Astrocyte of the spinal cord (primary cell): ENCODE measurements around the gene NPAS3.

ENCODE experiments used
- DNase-seq: peaks from one replicate; pipeline ENCODE4 v3.0.0; 2011; ENCODE audit warnings: low read depth, low spot score
- H3K4me3 ChIP-seq: 2 replicates; pipeline ENCODE4 v1.5.1; 2011; ENCODE audit warnings: low read depth, mild to moderate bottlenecking, low read length, moderate library complexity
- in situ Hi-C: cut with HindIII; loops from 2 replicates; pipeline ENCODE4 v1.10.0; 2017; ENCODE audit warnings: low sequenced_read_pairs
- TF ChIP-seq, protein P1 (sequence below): IDR thresholded peaks from 2 replicates; pipeline ENCODE4 v1.5.1; 2012; ENCODE audit warnings: low read depth, mild to moderate bottlenecking, low read length, inconsistent platforms

The NPAS3 gene

DNA sequence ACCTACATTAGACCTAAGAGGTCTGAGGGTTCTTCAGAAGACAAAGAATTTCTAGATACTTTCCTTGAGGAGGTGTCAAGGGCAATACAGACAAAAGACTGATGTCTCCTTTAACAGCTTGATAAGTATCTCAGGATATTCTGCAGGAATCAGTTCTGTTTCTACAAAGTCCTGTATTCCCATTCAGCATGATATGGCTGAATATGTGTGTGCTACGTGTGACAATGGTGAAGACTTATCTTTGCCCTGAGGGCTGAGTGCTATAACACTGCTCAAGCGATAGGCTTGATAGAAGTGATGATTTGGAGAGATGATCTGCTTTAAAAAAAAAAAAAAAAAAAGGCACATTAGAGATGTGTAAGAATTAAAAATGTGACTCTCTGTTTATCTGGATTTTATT, 582.5 kb downstream of the NPAS3 start:
- in situ Hi-C loops, result no loop called here
- no peak for DNase-seq

DNA sequence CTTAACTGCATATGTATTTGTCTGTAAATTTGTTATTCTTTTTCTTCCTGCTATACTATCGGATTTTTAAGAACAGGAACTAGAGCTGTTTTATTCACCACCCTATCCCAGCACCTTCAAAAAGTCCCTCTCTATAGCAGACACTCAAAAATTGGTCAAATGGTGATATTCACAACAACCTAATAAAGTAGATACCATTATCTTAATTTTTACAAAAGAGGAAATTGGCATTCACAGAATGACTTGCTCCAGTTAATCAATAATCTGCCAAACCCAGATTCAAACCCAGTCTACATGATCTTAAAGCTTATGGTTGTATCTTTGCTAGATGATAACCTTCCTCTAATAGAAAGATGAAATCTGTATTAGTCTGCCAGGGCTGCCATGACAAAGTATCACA, 585.6 kb downstream of the NPAS3 start:
- no peak overlapping the region for H3K4me3 ChIP-seq
- TF ChIP-seq, protein P1, sequence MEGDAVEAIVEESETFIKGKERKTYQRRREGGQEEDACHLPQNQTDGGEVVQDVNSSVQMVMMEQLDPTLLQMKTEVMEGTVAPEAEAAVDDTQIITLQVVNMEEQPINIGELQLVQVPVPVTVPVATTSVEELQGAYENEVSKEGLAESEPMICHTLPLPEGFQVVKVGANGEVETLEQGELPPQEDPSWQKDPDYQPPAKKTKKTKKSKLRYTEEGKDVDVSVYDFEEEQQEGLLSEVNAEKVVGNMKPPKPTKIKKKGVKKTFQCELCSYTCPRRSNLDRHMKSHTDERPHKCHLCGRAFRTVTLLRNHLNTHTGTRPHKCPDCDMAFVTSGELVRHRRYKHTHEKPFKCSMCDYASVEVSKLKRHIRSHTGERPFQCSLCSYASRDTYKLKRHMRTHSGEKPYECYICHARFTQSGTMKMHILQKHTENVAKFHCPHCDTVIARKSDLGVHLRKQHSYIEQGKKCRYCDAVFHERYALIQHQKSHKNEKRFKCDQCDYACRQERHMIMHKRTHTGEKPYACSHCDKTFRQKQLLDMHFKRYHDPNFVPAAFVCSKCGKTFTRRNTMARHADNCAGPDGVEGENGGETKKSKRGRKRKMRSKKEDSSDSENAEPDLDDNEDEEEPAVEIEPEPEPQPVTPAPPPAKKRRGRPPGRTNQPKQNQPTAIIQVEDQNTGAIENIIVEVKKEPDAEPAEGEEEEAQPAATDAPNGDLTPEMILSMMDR, result no peak
- DNase-seq, result no peak
- in situ Hi-C loops, result no loop called here

More for the DNA sequence above, 582.5 kb downstream of the NPAS3 start:
- H3K4me3 ChIP-seq, result no peak overlapping the region
- TF ChIP-seq, protein P1, result no peak

DNA sequence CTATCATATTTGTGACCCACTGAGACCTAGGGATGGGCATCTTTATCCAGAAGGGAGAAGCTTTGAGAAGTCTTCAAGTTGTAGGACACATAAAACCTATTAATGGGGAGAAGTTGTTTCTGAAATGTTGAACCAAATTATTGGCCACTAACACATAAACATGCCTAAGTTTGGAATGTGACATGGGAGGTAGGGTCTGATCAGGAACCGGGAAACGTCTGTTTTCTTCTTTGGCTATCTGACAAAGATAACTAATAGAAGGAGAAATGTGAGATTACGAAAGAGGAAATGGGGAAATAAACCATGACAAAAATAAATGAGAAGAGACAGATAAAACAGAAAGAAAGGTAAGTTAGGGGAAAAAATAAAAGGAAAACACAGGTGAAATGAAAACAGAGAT, 586.9 kb downstream of the NPAS3 start:
- in situ Hi-C loops, result no loop called here
- H3K4me3 ChIP-seq, result no peak overlapping the region
- DNase-seq, result peak; percentile 5
- TF ChIP-seq, protein P1, result no peak

DNA sequence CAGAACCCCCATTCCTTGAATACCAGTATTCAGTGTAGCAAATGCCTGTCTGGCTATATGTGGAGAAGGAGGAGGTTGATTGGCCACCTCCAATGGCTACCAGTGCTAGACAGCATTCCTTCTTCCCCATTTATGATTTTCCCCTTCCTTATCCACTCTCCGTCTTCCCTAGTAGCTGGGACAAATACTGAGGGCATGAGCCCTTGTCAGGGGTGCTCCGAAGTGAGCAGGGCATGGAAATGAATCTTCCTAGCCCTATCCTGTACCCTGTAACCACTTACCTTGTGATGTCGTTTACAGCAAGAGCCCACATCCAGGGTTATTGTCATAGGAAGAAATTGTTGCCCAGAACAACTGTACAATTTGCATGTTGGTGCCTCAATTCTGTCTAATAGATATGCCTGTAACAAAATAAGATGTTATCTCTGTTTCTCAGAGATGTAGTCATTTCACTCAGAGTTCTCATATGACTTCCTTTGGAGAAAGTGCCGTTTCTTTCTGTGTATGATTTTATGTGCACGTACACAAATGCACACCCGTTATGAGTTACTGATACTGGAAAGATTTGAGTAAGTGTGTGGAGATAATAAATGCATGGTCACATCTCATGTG, 588.5 kb downstream of the NPAS3 start:
- no peak overlapping the region for H3K4me3 ChIP-seq
- in situ Hi-C loops, result no loop called here
- TF ChIP-seq, protein P1, result no peak
- DNase-seq, result no peak

DNA sequence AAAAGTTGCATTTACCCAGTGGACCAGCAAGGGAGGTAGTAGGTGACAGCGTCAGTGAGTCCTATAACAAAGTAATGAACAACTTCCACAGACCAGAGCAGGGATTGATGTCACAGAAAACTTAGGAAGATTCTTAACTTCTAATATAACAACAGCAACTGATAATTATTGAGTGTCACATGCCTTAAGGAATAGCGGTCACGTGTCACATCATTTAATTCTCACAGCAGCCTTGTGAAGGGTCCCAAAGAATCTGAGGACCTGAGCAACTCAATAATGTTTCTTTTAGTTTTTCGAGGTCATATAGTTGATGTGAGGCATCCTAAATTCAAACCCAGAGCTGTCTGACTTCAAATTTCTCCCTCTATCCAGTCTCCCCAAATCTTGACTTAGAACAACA, 590.0 kb downstream of the NPAS3 start:
- no peak overlapping the region for H3K4me3 ChIP-seq
- TF ChIP-seq, protein P1, result no peak
- no peak for DNase-seq
- in situ Hi-C loops, result no loop called here

DNA sequence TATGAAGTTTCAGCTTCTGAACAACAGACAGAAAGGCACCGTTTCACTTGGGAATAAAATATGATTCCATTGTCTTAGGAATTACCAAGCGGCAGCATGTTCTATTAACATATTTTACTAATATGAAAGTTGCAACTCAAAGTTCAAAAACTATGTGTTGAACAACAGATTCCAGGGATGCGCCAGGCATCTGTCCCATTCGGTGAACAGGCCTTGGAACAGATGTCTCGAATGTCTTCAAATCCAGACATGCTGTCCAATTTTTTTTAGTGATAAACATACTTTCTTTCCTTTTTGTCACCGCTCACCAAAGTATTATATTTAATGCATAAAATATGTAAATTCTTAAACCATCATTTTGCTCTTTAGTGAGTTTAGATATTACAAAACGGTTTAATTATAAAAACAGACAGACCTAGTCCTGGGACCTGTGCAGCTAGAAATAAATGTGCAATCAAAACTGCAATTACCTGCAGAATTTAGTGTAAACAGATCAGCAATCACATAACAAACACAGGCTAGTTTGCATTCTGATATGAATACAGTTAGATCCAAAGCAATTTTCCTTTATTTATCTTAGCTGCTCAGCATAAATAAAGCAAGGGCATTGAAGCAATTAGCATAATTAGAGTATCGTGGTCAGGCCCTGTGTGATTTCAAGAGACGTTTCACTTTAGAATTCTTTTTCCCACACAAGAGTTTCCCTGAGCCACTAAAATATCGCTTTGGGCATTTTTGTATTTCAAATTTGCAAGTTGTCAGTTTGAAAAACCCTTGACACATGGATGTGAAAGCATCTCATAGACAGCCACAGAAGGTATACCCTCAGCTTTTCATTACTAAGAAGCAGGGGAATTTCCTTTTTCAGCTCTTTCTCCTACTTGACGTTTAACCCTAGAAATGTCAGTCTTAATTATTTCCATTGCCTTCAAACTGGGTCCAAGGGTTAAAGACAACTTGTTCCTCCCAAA, 591.4 kb downstream of the NPAS3 start:
- in situ Hi-C loops, result no loop called here
- DNase-seq, result no peak
- TF ChIP-seq, protein P1, result no peak
- H3K4me3 ChIP-seq, result no peak overlapping the region
